Ishikawa (cell line): Measurements from ENCODE around the gene ZNF141.

ENCODE experiments used
- CEBPB ChIP-seq: IDR thresholded peaks from 2 replicates; pipeline ENCODE4 v1.6.1; 2012
- CREB1 ChIP-seq: IDR thresholded peaks from 2 replicates; pipeline ENCODE4 v1.6.1; 2012; ENCODE audit warnings: low read depth
- EGR1 ChIP-seq: IDR thresholded peaks from 2 replicates; pipeline ENCODE4 v1.6.1; 2012
- EP300 ChIP-seq: IDR thresholded peaks from 2 replicates; pipeline ENCODE4 v1.6.1; 2012; ENCODE audit warnings: borderline replicate concordance
- FOXM1 ChIP-seq: IDR thresholded peaks from 2 replicates; pipeline ENCODE4 v1.6.1; 2012; ENCODE audit warnings: low read depth, borderline replicate concordance
- MAX ChIP-seq: IDR thresholded peaks from 2 replicates; pipeline ENCODE4 v1.6.1; 2012
- NFIC ChIP-seq: IDR thresholded peaks from 2 replicates; pipeline ENCODE4 v1.6.1; 2012
- RAD21 ChIP-seq: IDR thresholded peaks from 2 replicates; pipeline ENCODE4 v1.6.1; 2012; ENCODE audit warnings: low read depth
- REST ChIP-seq: IDR thresholded peaks from 2 replicates; pipeline ENCODE4 v1.6.1; 2012; ENCODE audit warnings: low read depth, mild to moderate bottlenecking
- TAF1 ChIP-seq: IDR thresholded peaks from 2 replicates; pipeline ENCODE4 v1.6.1; 2012; ENCODE audit warnings: low read depth, mild to moderate bottlenecking
- TCF12 ChIP-seq: IDR thresholded peaks from 2 replicates; pipeline ENCODE4 v1.6.1; 2012; ENCODE audit warnings: low read depth
- TEAD4 ChIP-seq: IDR thresholded peaks from 2 replicates; pipeline ENCODE4 v1.6.1; 2012
- USF1 ChIP-seq: IDR thresholded peaks from 2 replicates; pipeline ENCODE4 v1.6.1; 2012
- YY1 ChIP-seq: IDR thresholded peaks from 2 replicates; pipeline ENCODE4 v1.6.1; 2012; ENCODE audit warnings: low read depth
- ZBTB7A ChIP-seq: IDR thresholded peaks from 2 replicates; pipeline ENCODE4 v1.6.1; 2012; ENCODE audit warnings: low read depth

Gene ZNF141

GRCh38 chr4:337143-337931 lies at the start of gene ZNF141:
ZNF141 (plus strand) TSS chr4:337814; CDS start chr4:337984, 170 bp downstream.
- peak; percentile 61 for TF ChIP-seq NFIC
- peak; percentile 75 for TF ChIP-seq TAF1
- TF ChIP-seq TCF12: peak; percentile 25; the same call in 1 of the 2 replicates
- peak; percentile 82; the same call in 1 of the 2 replicates for TF ChIP-seq ZBTB7A
- no peak for TF ChIP-seq RAD21
- TF ChIP-seq FOXM1: no peak
- peak; percentile 41; the same call in 1 of the 2 replicates for TF ChIP-seq TEAD4
- TF ChIP-seq YY1: no peak; the same call in 1 of the 2 replicates
- TF ChIP-seq CREB1: peak; percentile 66
- TF ChIP-seq EP300: no peak; the same call in 1 of the 2 replicates
- TF ChIP-seq EGR1: peak; percentile 28
- TF ChIP-seq MAX: peak; percentile 22; the same call in 1 of the 2 replicates

GRCh38 chr4:288891-289290 lies 48.7 kb upstream of the ZNF141 start:
- TF ChIP-seq TEAD4 (no peak), TCF12 (no peak), CREB1 (no peak), YY1 (no peak), USF1 (no peak), EGR1 (no peak)

GRCh38 chr4:294732-295131 lies 42.9 kb upstream of the ZNF141 start:
- TF ChIP-seq REST (no peak), RAD21 (no peak), USF1 (no peak), CEBPB (no peak), YY1 (no peak), FOXM1 (no peak), TAF1 (no peak), EGR1 (no peak), CREB1 (no peak)

- TF ChIP-seq NFIC: no peak
- TF ChIP-seq YY1: no peak
- no peak for TF ChIP-seq REST
- no peak for TF ChIP-seq EP300
- no peak for TF ChIP-seq TCF12
- TF ChIP-seq USF1: no peak
- TF ChIP-seq TAF1: no peak
- no peak for TF ChIP-seq EGR1
- TF ChIP-seq CREB1: no peak
- no peak for TF ChIP-seq RAD21
These were observed 35.2 kb upstream of the ZNF141 start for GRCh38 chr4:302381-302780.

- no peak for TF ChIP-seq MAX
- no peak for TF ChIP-seq TCF12
- TF ChIP-seq EP300: no peak
- no peak for TF ChIP-seq RAD21
- no peak for TF ChIP-seq ZBTB7A
- no peak for TF ChIP-seq REST
- TF ChIP-seq NFIC: no peak
- no peak for TF ChIP-seq YY1
- no peak for TF ChIP-seq USF1
- TF ChIP-seq CEBPB: no peak
- no peak for TF ChIP-seq TEAD4
- TF ChIP-seq FOXM1: no peak
- TF ChIP-seq TAF1: no peak
- TF ChIP-seq CREB1: no peak
- no peak for TF ChIP-seq EGR1
These were observed 32.5 kb upstream of the ZNF141 start, which contains the start of gene ZNF732 for GRCh38 chr4:304969-305680. ZNF732 (minus strand) TSS chr4:305474; CDS start chr4:305310, 164 bp downstream.
